ENCODE measurements around the gene UFSP1.

UFSP1 gene

GRCh38 chr7:100895956-100896731 lies 6.6 kb upstream of the UFSP1 start:
- no peak for DNase-seq (ENCODE audit: low read depth in 2 of 2)

DNA sequence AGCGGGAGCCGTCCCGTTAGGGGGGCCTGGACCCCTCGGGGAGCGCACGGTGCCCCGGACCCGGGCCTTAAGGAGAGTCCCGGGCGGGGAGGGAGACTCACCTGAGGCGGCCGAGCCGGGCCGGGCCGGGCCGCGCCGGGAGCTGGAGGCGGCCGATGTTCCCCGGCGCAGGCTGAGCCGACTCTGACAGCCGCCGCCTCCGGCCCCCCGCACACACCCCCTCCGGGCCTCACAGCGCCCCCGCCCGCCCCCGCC lies 6.1 kb upstream of the UFSP1 start, which contains the start of gene ACHE:
TSS of gene ACHE (minus strand) at position 188 of the 255 bp plus-strand sequence. CDS start 1,656 bp downstream, outside the sequence.
- no peak for DNase-seq (ENCODE audit: low read depth in 2 of 2)

- peak in 1 of 2 donors; percentile 59 for DNase-seq (ENCODE audit: low read depth in 2 of 2)
These were observed 5.6 kb upstream of the UFSP1 start for GRCh38 chr7:100894860-100895700.

GRCh38 chr7:100893910-100894721 lies 4.6 kb upstream of the UFSP1 start:
- no peak for DNase-seq (ENCODE audit: low read depth in 2 of 2)

- DNase-seq (ENCODE audit: low read depth in 2 of 2) = no peak
These were observed 3.9 kb upstream of the UFSP1 start for GRCh38 chr7:100893318-100893895.

DNA sequence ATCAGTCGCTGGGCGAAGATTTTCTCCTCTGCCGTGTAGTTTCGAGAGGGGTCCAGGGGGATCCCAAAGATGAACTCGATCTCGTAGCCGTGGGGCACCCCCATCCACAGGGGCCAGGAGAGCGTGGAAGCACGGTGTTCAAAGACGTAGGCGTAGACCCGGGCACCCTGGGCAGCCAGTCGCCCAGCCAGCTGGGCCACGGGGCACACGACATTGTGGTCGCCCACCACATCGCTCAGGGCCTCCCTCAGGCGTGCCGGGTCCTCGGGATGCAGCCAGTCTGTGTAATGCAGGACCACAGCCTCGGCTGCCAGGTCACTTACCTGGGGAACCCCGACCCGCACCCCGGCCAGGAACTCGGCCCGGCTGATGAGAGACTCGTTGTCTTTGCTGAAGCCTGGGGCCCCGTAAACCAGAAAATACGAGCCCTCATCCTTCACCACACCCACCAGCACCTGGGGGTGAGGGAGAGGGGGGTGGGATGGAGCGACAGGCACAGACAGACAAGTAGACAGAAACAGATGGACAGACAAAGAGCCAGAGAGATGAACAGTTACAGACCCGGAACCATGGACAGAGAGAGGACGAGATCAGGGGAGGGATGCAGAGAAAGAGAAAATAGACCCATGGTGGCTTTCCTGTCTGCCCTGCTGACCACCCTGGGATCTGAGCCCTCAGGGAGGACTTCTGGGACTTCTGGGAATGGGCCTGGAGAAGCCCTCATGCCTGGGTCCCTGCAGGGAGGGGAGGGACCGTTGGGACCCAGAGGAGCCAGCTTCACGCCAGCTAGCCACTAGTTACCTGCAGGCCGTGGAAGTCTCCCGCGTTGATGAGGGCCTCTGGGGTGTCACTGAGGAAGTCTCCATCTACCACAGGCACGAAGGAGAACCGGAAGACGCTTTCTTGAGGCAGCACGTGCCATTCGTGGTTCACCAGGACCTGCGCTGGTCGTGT lies 3.1 kb upstream of the UFSP1 start:
- DNase-seq (ENCODE audit: low read depth in 2 of 2) = no peak

DNA sequence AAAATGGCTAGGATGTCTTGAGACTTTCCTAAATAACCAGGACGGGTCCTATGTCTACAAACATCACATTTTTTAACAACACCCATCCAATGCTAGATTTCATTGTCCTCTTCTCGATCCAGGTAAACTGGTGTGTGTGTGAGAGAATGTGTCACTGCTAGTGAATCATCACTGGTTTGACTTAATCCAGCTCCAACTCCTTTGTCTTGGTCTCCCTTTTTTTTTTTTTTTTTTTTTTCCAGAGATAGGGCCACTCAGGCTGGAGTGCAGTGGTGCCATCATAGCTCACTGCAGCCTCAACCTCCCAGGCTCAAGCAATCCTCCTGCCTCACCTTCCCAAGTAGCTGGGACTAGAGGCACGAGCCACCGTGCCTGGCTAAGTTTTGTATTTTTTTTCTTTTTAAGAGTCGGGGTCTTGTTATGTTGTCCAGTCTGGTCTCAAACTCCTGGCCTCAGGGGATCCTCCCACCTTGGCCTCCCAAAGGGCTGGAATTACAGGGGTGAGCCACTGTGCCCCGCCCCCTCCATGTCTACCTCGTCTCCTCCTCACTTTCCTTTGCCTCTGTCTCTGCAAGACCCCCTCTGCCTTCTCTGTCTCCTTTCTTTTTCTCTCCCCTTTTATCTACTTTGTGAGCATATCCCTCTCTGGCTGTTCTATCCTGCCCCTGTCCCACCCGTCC lies 2.2 kb upstream of the UFSP1 start:
- no peak for DNase-seq (ENCODE audit: low read depth in 2 of 2)

GRCh38 chr7:100890653-100891567 lies 1.4 kb upstream of the UFSP1 start:
- no peak for DNase-seq (ENCODE audit: low read depth in 2 of 2)

GRCh38 chr7:100888291-100888987 lies 1.1 kb downstream of the UFSP1 start:
- no peak for DNase-seq (ENCODE audit: low read depth in 2 of 2)

DNA sequence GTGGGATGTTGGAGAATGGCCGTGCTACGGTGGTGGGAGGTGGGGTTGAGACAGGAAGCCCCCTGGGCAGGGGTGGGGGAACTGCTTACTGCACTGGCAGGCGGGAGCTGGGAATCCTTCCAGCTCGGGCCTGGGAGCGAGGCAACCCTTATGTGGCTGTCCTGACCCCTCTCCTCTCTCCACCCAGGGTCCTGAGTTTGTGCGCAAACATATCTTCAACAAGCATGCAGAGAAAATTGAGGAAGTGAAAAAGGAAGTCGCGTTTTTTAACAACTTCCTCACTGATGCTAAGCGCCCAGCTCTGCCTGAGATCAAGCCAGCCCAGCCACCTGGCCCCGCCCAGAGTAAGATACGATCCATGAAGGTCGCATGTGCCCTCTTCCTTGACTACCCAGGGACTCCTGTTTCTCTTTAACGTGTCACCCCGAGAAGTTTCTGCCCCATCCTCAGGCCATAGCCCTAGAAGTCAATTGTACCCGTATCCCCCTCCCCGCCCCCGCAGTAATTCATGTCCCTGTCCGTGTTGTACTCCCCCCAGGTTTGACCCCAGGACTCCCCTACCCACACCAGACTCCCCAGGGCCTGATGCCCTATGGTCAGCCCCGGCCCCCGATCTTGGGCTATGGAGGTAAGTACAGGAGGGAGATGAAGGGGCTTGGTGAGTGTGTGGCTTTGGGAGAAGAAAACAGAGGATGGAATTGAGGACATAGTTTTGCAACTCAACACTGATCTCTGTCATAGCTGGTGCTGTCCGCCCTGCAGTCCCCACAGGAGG lies 1.8 kb downstream of the UFSP1 start:
- no peak for DNase-seq (ENCODE audit: low read depth in 2 of 2)

GRCh38 chr7:100886936-100887515 lies 2.5 kb downstream of the UFSP1 start:
- no peak for DNase-seq (ENCODE audit: low read depth in 2 of 2)

- no peak for DNase-seq (ENCODE audit: low read depth in 2 of 2)
These were observed 3.2 kb downstream of the UFSP1 start for GRCh38 chr7:100886142-100886935.

GRCh38 chr7:100885440-100886141 lies 3.9 kb downstream of the UFSP1 start:
- DNase-seq (ENCODE audit: low read depth in 2 of 2) = no peak

- no peak for DNase-seq (ENCODE audit: low read depth in 2 of 2)
These were observed 4.6 kb downstream of the UFSP1 start for GRCh38 chr7:100884736-100885439.

Measured in stimulated activated CD4-positive, alpha-beta T cell treated with anti-CD3 and anti-CD28 coated beads, Interleukin-1b, Interleukin-23, amount 100 ng/mL, for 4 hours (primary cell).